Pancreas (tissue), 10 donors: Measurements from ENCODE around the gene CYP2C19. TPM values are rescaled to one million over a fixed set of nuclear protein-coding genes. Genes with fewer than 3 reads are reported as not detected.

Experiments
- ATAC-seq, 4 donors: fragments of 200-7000 bp; cut with Tn5 transposase; one replicate each; pipeline versions ENCODE4 v1.8.0 to v1.9.1; 2020; ENCODE audit warnings: mild to moderate bottlenecking in 4 of 4, moderate library complexity in 4 of 4
- DNase-seq, 6 donors: peaks; one replicate each; pipeline ENCODE4 v3.0.0-alpha.2; 2020
- FAIRE-seq: peaks from 2 replicates; lab custom pipeline; 2012; peaks lifted over from hg19 to GRCh38; lab: Jason Lieb, UNC
- H3K27ac ChIP-seq, 4 donors: fragments of 200-600 bp; sonication (generic); 1 replicate in 3 of 4; 2 replicates in 1 of 4; pipeline versions ENCODE4 v1.5.0 to v1.8.0; 2020
- H3K27me3 ChIP-seq, 4 donors: fragments of 200-600 bp; one replicate each; pipeline ENCODE4 v1.8.0; 2021
- H3K36me3 ChIP-seq, 3 donors: fragments of 200-600 bp; sonication (generic) in 1 of 3; one replicate each; pipeline versions ENCODE4 v1.5.0 to v1.8.0; 2020 to 2021
- H3K4me1 ChIP-seq, 3 donors: fragments of 200-600 bp; one replicate each; pipeline ENCODE4 v1.8.0; 2021
- H3K4me3 ChIP-seq, 4 donors: fragments of 200-600 bp; sonication (generic) in 2 of 4; one replicate each; pipeline versions ENCODE4 v1.5.0 to v1.8.0; 2020 to 2021
- H3K9me3 ChIP-seq, 4 donors: fragments of 200-600 bp; one replicate each; pipeline ENCODE4 v1.8.0; 2021
- CTCF ChIP-seq, 4 donors: fragments of 200-600 bp; sonication (generic) in 3 of 4; IDR thresholded peaks; one replicate each; pipeline versions ENCODE4 v1.5.0 to v1.8.0; 2021; ENCODE audit warnings: antibody characterized with exemption in 4 of 4
- WGBS, 2 donors: extraction: QIAGEN DNeasy Blood & Tissue Kit; methylation state at CpG; one replicate each; pipeline ENCODE4 v1.1.7; 2013; 5-methylcytosine and 5-hydroxymethylcytosine counted together
- intact Hi-C, 3 donors: fragments of 100-400 bp; cut with DNase I; formaldehyde crosslinking; loops; one replicate each; pipeline versions ENCODE4 v1.11.1 to v1.14.2; 2022
- polyA plus RNA-seq, 2 donors: library from polyadenylated mRNA; stranded (reverse); fragments of 200-250 nt; gene quantifications; one replicate each; pipeline ENCODE4 v1.2.3, GENCODE V29; 2013
- total RNA-seq, 6 donors: library from RNA; stranded (reverse); fragmentation: NEBNext Ultra II Directional in 4 of 6; extraction: Animal tissue kit (Norgen Biotek cat#: 25700) in 4 of 6; gene quantifications; one replicate each; pipeline versions ENCODE4 v1.2.1 to v1.2.4, GENCODE V29; 2021 to 2023
- donor health status: healthy with polysubstance abuse.
- donor health status: DM: no; HTN: no; CAD: no; lungs with moderate emphysema.
- donor health status: DM: no; HTN: no; CAD: no.
- donor health status: control.
- donor health status: control.
- donor health status: Bipolar disorder and iron deficiency.
- donor health status: DM: yes; HTN: yes; CAD: no.
- donor health status: DM: no; HTN: no; CAD: no.
- donor health status: DM: no; HTN: no; CAD: no.
- donor health status: DM: yes; HTN: yes; CAD: no.

CYP2C19 gene
- total and polyA plus RNA-seq, 8 donors = 0.04 to 0.44 (median 0.28) TPM; not detected in 3

- Histone ChIP-seq H3K9me3 (no peaks in the 10 kb centered on the region), H3K4me1 (no peaks in the 10 kb centered on the region), H3K4me3 (no peak overlapping the region), H3K27ac (no peak overlapping the region), H3K36me3 (no peaks in the 10 kb centered on the region), H3K27me3 (no peaks in the 10 kb centered on the region)
- TF ChIP-seq CTCF (IDR thresholded peaks at IDR 0.05) = no peak
- WGBS, 2 donors = 29 to 35% methylated on average over 4 of the region's 4 CpGs
- DNase-seq (no peak), ATAC-seq (no peak), FAIRE-seq (no peak)
- intact Hi-C loops = no loop called here
These were observed 95.5 kb downstream of the CYP2C19 start for GRCh38 chr10:94858005-94858404.

- no peak for FAIRE-seq
- no peak for ATAC-seq
- H3K4me3 ChIP-seq = no peak overlapping the region
- H3K27me3 ChIP-seq = no peaks in the 10 kb centered on the region
- H3K36me3 ChIP-seq = no peaks in the 10 kb centered on the region
- DNase-seq = no peak
- H3K27ac ChIP-seq = no peak overlapping the region
- H3K9me3 ChIP-seq = no peaks in the 10 kb centered on the region
- no peaks in the 10 kb centered on the region for H3K4me1 ChIP-seq
- intact Hi-C loops = no loop called here
- 73 to 76% methylated on average over 3 of the region's 3 CpGs for WGBS, 2 donors
- no peak for TF ChIP-seq CTCF (IDR thresholded peaks at IDR 0.05)
These were observed 96.6 kb downstream of the CYP2C19 start for GRCh38 chr10:94859086-94859485.

GRCh38 chr10:94878649-94879048, 116.2 kb downstream of the CYP2C19 start:
- Histone ChIP-seq H3K4me3 (no peak overlapping the region), H3K27ac (no peak overlapping the region), H3K36me3 (no peaks in the 10 kb centered on the region), H3K27me3 (no peaks in the 10 kb centered on the region), H3K9me3 (no peaks in the 10 kb centered on the region), H3K4me1 (no peaks in the 10 kb centered on the region)
- WGBS, 2 donors = 64 to 71% methylated on average over 1 of the region's 1 CpG
- DNase-seq = no peak
- no peak for ATAC-seq
- no peak for TF ChIP-seq CTCF (IDR thresholded peaks at IDR 0.05)
- FAIRE-seq = no peak
- intact Hi-C loops = no loop called here

GRCh38 chr10:94879214-94879613, 116.7 kb downstream of the CYP2C19 start:
- 73 to 77% methylated on average over 1 of the region's 1 CpG for WGBS, 2 donors
- ATAC-seq = no peak
- intact Hi-C loops = no loop called here
- no peaks in the 10 kb centered on the region for H3K9me3 ChIP-seq
- no peak for DNase-seq
- H3K27ac ChIP-seq = no peak overlapping the region
- FAIRE-seq = no peak
- no peaks in the 10 kb centered on the region for H3K36me3 ChIP-seq
- H3K27me3 ChIP-seq = no peaks in the 10 kb centered on the region
- no peak for TF ChIP-seq CTCF (IDR thresholded peaks at IDR 0.05)
- H3K4me3 ChIP-seq = no peak overlapping the region
- H3K4me1 ChIP-seq = no peaks in the 10 kb centered on the region

GRCh38 chr10:94889123-94889522, 126.6 kb downstream of the CYP2C19 start:
- no peak for DNase-seq
- FAIRE-seq = no peak
- no peaks in the 10 kb centered on the region for H3K4me1 ChIP-seq
- H3K4me3 ChIP-seq = no peak overlapping the region
- no peaks in the 10 kb centered on the region for H3K27me3 ChIP-seq
- no peak for ATAC-seq
- TF ChIP-seq CTCF (IDR thresholded peaks at IDR 0.05) = no peak
- WGBS, 2 donors = 62 to 65% methylated on average over 3 of the region's 3 CpGs
- no peak overlapping the region for H3K27ac ChIP-seq
- no peaks in the 10 kb centered on the region for H3K36me3 ChIP-seq
- intact Hi-C loops = no loop called here
- H3K9me3 ChIP-seq = no peaks in the 10 kb centered on the region
